HG02870 (cell line): ENCODE measurements around the gene ZNF322.

Experiments
- ATAC-seq: cut with Tn5 transposase; IDR thresholded peaks from one replicate; pipeline ENCODE4 v1.9.1; 2021; ENCODE audit warnings: mild to moderate bottlenecking, moderate library complexity; ENCODE audit not compliant: unreplicated experiment

Gene ZNF322

DNA sequence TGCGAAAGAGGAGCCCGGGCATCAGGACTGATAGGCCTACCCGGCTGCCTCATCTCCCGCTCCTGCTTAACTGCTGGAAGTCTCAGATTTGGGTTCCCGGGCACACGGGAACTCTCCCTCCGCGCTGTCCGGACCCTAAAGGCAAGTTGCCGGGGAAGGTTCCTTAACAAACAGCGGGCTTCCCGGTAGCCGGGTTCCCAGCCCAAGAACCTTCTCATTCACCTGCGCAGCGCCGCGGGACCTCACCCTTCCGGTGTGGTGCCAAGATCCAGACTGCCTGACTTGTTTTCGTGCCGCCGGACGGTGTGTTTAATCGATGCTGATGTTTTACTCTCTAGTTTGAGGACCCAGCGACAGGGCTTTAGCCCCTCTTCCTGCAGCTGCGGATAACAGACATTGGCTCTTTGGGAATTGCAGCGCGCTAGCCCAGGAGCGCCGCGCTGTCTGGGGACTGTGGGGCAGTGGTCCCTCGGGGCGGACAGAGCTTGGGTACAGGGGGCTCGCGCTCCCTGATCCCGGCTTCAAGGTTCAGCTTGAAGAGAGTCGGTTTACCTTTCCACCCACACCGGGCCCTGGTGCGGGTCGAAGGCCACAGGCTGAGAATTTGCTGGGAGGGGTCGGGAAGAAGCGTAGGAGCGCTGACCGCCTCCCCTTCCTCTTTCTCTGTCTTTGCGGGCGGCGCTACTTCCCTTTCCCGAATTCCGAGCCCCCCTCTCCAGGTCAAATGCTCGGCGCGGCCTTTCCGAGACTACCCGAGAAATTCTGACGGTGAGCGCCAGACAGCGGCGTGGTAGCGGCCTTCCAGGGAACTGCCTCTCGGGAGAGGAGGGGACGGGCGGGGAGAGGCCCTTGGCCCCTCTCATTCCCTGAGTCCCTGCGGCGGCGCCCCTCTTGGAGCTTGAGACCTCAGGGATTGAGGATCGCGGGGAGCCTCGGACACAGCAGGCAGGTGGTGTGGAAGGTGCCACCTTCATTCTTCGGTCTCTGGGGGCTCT, 45.6 kb downstream of the ZNF322 start:
- no peak for ATAC-seq

DNA sequence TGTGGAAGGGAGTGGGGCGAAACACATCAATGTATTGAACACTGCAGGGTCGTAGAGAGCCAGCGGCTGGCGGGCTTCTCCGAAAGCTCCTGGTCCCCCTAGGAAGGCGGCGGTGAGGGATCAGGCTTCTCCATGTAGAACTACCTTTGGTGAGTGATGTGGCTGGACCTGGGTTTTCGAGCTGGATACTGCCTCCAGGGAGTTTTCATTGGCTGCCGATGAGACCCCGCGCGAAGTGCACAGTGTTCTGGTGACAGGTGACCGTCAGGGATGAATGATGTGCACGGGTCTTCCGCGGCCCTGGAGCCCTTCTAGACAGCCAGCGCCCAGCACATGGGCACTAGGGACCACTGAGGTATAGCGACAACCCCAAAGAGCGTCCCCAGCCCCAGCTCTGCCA, 46.3 kb downstream of the ZNF322 start:
- no peak for ATAC-seq

GRCh38 chr6:26611599-26611998, 47.9 kb downstream of the ZNF322 start:
- no peak for ATAC-seq

GRCh38 chr6:26609463-26609862, 50.1 kb downstream of the ZNF322 start:
- ATAC-seq = no peak

DNA sequence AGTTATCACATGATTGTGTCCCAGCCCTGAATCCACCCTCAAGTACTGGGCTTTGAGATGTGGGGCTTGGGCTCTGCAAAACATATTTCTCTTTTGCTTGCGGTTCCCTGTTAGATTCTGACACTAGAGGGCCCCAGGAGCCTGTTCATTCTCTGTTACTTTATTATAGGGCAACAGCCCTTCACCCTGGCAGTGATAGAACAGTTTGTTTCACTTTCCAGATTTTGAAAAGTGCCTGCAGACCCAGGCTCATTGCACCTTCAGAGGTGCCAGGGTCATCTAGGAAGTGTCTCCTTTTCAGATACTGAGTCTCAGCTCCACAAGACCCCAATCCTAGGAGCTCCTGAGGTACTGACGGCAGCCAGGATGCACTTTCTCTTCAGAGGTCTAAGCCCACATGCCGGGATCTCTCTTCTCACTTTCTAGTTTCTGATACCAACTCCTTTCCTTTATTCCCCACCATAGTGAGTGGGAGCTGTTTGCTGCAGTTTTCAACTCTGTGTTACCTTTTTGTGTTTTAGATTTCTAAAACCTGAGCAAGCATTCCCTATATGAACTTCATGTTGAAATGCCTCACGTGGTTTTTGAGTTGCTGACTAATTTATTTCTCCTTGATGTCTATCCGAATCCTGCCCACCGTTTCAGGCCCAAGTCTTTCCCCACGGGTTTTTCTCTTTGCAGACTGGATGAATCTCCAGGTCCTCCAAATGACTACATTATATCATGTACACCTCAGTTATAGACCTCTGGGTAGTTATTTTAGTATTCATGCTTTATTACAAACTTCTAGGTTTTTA, 51.9 kb downstream of the ZNF322 start:
- ATAC-seq = peak; percentile 53

DNA sequence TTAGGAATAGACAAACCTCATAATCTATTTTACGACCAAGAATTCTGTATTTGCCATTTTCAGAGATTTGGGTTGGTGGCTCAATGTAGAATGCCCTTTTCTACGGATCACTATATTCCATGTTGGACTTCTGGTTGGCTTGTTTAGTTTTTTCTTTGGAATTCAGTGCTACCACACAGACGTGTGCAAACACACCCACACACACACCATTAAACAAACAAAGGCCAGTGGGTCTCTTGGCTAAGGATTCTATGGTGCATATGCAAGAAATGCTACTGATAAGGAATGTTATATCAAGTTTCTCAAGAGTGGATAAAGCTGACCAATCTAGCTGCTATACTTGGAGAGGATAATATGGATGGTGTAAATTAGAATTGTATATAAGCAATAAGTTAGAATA, 54.7 kb downstream of the ZNF322 start:
- ATAC-seq = no peak

DNA sequence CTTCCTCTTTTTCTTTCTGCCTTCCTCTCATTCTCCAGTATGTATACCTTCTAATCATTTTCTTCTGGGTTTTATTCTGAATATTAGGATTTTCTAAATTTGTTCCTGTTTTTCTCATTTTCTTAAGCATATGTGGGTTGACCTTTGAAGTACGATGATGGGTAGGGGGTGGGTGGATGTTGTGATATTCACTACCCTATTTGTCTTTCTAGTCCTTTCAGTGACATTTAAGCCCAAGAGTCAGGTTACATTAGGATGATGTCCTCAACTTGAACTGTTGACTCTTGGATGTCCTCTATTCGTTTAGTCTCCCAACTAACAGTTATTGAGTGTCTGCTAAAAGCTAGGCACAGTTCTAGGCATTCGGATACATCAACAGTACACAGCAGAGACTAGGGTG, 55.5 kb downstream of the ZNF322 start:
- no peak for ATAC-seq

- ATAC-seq = no peak
Measured at GRCh38 chr6:26602262-26602661, 57.3 kb downstream of the ZNF322 start.

GRCh38 chr6:26600759-26601158, 58.8 kb downstream of the ZNF322 start:
- ATAC-seq = no peak

DNA sequence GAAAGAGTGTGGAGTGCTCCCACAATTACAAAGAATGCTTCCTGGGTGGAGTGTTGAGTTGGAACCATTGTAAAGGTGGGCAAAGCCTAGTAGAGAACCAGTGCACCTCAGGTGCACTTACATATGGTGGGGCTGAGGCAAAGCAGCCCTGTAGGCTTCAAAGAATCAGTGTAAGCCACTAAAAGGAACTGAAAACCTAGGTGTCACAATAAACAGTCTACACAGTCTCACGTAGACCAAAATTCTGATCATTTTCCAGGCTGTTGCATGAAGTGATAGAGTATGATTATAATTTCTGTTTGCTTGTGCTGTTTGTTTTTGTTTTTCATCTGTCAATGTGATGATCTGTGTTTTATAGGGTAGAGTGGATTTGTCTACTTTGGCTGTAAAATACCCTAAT, 60.0 kb downstream of the ZNF322 start:
- no peak for ATAC-seq

GRCh38 chr6:26599134-26599533, 60.4 kb downstream of the ZNF322 start:
- ATAC-seq = no peak

- ATAC-seq = no peak
Measured at GRCh38 chr6:26598267-26598666, 61.3 kb downstream of the ZNF322 start.

GRCh38 chr6:26597821-26598220, 61.7 kb downstream of the ZNF322 start:
- ATAC-seq = no peak

GRCh38 chr6:26597389-26597766, 62.2 kb downstream of the ZNF322 start:
- ATAC-seq = no peak

GRCh38 chr6:26596579-26597388, 62.8 kb downstream of the ZNF322 start, which contains the start of gene ABT1:
Gene ABT1 (plus strand): TSS chr6:26596953. CDS start chr6:26596983, 30 bp downstream.
- ATAC-seq = peak; percentile 79

- ATAC-seq = peak; percentile 55
Measured at GRCh38 chr6:26595669-26596269, 63.8 kb downstream of the ZNF322 start.

DNA sequence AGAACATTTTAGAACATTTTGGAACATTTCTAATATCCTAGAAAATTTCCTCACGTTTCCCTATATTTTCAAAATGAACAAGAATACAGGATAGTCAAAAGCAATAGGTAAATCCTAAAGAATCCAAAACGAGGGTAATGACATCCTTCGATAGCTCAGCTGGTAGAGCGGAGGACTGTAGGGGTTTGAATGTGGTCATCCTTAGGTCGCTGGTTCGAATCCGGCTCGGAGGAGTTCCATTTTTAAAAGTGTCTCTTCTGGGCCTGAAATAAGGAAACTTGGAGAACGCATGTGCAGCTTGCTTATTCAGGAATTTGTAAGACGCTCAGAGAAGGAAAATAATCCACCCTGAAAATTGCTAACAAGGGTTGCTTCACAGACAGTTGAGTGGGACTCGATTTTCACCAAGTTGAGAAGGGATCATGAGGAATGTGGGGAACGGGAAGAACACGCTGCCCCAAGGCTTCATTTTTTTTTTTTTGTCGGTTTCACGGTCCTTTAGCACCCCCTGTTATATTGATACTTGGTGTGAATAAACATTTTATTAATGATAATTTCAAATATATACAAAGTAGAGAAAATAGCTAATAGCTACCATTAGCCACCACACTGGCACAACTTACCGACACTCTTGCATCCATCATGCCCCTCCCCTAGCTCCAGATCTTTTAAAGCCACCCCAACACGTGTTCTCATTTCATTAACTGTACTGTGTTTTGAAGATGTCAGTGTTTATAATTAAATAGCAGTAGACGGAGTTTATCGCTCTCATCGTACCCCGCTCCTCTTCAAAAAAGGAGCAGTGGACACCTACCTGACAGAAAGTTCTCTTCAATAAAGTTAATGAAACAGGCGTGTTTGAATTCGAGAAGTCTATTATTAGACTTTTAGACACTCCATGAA, 64.6 kb downstream of the ZNF322 start:
- ATAC-seq = no peak

DNA sequence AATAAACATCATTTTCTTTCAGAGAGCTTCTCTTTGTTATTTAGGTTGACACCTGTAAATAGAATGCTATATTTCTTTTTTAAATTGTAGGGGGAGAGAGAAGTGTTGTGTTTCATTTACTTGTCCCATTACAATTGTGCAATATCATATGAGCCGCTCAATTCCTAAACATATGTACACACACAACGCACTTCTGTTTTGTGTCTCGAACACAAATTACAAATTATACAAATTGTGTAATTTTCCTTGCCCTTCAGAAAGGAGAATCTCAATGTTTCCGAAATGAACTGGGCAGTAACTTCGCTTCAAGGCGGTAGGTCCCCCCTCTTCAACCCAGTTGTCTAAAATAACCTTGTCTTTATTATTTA, 65.4 kb downstream of the ZNF322 start:
- ATAC-seq = no peak

GRCh38 chr6:26593278-26594130, 66.0 kb downstream of the ZNF322 start:
- ATAC-seq = no peak
